ENCODE data around the gene ADTRP.

DNA sequence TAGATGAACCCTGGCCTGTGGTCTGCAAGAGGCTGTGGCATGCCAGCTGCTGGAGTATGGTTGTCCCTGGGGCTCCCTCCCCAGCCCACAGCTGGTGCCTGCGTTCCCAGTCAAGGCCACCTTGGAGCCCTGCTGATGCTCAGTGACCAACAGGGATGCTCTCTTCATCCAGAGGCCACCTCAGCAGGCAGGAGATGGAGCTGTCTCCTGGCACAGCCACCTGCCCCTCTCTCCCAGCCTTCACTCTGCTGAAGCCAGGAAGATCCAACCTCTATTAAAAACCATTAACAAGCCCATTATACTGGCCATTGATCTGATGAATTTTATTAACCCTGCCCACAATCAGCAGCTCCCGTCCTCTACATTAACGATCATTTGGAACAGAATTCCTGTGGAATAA is 40.4 kb downstream of the ADTRP start:
- TF ChIP-seq, protein P1, sequence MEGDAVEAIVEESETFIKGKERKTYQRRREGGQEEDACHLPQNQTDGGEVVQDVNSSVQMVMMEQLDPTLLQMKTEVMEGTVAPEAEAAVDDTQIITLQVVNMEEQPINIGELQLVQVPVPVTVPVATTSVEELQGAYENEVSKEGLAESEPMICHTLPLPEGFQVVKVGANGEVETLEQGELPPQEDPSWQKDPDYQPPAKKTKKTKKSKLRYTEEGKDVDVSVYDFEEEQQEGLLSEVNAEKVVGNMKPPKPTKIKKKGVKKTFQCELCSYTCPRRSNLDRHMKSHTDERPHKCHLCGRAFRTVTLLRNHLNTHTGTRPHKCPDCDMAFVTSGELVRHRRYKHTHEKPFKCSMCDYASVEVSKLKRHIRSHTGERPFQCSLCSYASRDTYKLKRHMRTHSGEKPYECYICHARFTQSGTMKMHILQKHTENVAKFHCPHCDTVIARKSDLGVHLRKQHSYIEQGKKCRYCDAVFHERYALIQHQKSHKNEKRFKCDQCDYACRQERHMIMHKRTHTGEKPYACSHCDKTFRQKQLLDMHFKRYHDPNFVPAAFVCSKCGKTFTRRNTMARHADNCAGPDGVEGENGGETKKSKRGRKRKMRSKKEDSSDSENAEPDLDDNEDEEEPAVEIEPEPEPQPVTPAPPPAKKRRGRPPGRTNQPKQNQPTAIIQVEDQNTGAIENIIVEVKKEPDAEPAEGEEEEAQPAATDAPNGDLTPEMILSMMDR (IDR thresholded peaks at IDR 0.05) = no peak
- TF ChIP-seq, protein P2, sequence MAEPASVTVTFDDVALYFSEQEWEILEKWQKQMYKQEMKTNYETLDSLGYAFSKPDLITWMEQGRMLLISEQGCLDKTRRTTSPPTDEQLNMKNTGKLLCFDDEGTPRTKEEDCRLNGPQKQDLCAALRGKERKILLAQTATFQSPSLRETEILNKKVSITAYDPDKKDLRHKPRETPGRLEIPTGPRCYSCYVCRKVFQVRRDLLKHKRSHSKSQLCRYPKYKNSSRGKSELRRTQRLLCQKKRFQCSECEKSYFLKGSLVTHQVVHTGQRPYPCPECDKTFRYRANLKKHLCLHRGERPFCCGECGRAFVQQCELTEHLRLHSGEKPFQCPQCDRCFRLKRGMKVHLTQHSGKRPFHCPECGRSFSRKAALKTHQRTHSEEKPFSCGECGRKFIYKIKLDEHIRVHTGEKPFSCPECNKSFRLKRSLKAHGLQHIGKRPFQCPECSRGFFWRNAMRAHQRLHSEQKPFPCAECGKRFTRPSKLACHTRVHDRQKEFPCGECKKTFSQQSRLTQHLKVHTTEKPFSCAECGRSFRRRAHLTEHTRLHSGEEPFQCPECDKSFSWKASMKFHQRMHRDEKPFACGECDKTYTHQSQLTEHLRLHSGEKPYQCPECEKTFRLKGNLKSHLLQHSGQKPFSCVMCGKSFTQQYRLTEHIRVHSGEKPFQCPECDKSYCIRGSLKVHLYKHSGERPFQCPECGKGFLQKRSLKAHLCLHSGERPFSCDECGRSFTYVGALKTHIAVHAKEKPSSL (CRISPR knock-in tag; conservative IDR thresholded peaks at IDR 0.05) = no peak
- TF ChIP-seq ZNF416 (CRISPR knock-in tag; IDR thresholded peaks at IDR 0.05) = no peak
- no peak for TF ChIP-seq ZNF232 (CRISPR knock-in tag; IDR thresholded peaks at IDR 0.05)
- TF ChIP-seq, protein P3, sequence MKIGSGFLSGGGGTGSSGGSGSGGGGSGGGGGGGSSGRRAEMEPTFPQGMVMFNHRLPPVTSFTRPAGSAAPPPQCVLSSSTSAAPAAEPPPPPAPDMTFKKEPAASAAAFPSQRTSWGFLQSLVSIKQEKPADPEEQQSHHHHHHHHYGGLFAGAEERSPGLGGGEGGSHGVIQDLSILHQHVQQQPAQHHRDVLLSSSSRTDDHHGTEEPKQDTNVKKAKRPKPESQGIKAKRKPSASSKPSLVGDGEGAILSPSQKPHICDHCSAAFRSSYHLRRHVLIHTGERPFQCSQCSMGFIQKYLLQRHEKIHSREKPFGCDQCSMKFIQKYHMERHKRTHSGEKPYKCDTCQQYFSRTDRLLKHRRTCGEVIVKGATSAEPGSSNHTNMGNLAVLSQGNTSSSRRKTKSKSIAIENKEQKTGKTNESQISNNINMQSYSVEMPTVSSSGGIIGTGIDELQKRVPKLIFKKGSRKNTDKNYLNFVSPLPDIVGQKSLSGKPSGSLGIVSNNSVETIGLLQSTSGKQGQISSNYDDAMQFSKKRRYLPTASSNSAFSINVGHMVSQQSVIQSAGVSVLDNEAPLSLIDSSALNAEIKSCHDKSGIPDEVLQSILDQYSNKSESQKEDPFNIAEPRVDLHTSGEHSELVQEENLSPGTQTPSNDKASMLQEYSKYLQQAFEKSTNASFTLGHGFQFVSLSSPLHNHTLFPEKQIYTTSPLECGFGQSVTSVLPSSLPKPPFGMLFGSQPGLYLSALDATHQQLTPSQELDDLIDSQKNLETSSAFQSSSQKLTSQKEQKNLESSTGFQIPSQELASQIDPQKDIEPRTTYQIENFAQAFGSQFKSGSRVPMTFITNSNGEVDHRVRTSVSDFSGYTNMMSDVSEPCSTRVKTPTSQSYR (CRISPR knock-in tag; IDR thresholded peaks at IDR 0.05) = no peak
- TF ChIP-seq, protein P4, sequence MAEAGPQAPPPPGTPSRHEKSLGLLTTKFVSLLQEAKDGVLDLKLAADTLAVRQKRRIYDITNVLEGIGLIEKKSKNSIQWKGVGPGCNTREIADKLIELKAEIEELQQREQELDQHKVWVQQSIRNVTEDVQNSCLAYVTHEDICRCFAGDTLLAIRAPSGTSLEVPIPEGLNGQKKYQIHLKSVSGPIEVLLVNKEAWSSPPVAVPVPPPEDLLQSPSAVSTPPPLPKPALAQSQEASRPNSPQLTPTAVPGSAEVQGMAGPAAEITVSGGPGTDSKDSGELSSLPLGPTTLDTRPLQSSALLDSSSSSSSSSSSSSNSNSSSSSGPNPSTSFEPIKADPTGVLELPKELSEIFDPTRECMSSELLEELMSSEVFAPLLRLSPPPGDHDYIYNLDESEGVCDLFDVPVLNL (CRISPR knock-in tag; IDR thresholded peaks at IDR 0.05; ENCODE audit: borderline replicate concordance, low read depth) = no peak
- TF ChIP-seq, protein P5, sequence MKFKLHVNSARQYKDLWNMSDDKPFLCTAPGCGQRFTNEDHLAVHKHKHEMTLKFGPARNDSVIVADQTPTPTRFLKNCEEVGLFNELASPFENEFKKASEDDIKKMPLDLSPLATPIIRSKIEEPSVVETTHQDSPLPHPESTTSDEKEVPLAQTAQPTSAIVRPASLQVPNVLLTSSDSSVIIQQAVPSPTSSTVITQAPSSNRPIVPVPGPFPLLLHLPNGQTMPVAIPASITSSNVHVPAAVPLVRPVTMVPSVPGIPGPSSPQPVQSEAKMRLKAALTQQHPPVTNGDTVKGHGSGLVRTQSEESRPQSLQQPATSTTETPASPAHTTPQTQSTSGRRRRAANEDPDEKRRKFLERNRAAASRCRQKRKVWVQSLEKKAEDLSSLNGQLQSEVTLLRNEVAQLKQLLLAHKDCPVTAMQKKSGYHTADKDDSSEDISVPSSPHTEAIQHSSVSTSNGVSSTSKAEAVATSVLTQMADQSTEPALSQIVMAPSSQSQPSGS (CRISPR knock-in tag; IDR thresholded peaks at IDR 0.05; ENCODE audit: borderline replicate concordance, low read depth) = no peak
- TF ChIP-seq, protein P6, sequence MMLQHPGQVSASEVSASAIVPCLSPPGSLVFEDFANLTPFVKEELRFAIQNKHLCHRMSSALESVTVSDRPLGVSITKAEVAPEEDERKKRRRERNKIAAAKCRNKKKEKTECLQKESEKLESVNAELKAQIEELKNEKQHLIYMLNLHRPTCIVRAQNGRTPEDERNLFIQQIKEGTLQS (CRISPR knock-in tag; conservative IDR thresholded peaks at IDR 0.05) = no peak
- TF ChIP-seq, protein P7, sequence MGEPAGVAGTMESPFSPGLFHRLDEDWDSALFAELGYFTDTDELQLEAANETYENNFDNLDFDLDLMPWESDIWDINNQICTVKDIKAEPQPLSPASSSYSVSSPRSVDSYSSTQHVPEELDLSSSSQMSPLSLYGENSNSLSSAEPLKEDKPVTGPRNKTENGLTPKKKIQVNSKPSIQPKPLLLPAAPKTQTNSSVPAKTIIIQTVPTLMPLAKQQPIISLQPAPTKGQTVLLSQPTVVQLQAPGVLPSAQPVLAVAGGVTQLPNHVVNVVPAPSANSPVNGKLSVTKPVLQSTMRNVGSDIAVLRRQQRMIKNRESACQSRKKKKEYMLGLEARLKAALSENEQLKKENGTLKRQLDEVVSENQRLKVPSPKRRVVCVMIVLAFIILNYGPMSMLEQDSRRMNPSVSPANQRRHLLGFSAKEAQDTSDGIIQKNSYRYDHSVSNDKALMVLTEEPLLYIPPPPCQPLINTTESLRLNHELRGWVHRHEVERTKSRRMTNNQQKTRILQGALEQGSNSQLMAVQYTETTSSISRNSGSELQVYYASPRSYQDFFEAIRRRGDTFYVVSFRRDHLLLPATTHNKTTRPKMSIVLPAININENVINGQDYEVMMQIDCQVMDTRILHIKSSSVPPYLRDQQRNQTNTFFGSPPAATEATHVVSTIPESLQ (CRISPR knock-in tag; IDR thresholded peaks at IDR 0.05) = no peak
